ENCODE data around the gene HYKK.
"Not testable (repeated sequence)": the region's sequence is repeated elsewhere in the genome, so short reads cannot be mapped to it uniquely, and the experiment has no call there.

Gene HYKK

DNA sequence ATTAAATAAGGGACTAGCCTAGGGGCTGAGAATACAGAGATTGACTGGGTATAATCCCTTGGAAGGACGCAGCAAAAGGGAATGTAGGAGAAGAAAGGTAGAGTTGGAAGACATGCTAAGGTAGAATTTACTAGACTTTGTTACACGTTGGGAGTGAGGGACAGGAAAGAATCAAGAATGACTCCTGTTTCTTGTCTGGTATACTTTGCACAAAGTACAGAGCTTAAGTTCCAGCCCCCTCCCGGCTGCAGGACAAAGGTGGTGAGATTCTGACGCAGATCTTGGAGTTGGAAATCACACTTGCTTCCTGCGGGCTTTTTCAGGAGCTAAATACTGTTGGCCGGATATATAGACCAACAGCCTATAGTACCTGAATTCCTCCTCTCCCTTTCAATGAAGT is 895 bp downstream of the HYKK start:
- in situ Hi-C loops (cut with HindIII; ENCODE audit: low pct_ligation_motif_present, low sequenced_read_pairs), result no loop called here
- no peak overlapping the region for H3K27ac ChIP-seq
- no peaks in the 10 kb centered on the region for H3K27me3 ChIP-seq (replicated peaks)
- TF ChIP-seq, protein P1, sequence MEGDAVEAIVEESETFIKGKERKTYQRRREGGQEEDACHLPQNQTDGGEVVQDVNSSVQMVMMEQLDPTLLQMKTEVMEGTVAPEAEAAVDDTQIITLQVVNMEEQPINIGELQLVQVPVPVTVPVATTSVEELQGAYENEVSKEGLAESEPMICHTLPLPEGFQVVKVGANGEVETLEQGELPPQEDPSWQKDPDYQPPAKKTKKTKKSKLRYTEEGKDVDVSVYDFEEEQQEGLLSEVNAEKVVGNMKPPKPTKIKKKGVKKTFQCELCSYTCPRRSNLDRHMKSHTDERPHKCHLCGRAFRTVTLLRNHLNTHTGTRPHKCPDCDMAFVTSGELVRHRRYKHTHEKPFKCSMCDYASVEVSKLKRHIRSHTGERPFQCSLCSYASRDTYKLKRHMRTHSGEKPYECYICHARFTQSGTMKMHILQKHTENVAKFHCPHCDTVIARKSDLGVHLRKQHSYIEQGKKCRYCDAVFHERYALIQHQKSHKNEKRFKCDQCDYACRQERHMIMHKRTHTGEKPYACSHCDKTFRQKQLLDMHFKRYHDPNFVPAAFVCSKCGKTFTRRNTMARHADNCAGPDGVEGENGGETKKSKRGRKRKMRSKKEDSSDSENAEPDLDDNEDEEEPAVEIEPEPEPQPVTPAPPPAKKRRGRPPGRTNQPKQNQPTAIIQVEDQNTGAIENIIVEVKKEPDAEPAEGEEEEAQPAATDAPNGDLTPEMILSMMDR (IDR thresholded peaks at IDR 0.05; ENCODE audit: low read depth, low read length, missing control alignments), result no peak
- peak overlapping the region; percentile 87 for H3K4me3 ChIP-seq (ENCODE audit: low read depth, low read length)
- H3K36me3 ChIP-seq (replicated peaks), result no peaks in the 10 kb centered on the region
- no peak for DNase-seq

DNA sequence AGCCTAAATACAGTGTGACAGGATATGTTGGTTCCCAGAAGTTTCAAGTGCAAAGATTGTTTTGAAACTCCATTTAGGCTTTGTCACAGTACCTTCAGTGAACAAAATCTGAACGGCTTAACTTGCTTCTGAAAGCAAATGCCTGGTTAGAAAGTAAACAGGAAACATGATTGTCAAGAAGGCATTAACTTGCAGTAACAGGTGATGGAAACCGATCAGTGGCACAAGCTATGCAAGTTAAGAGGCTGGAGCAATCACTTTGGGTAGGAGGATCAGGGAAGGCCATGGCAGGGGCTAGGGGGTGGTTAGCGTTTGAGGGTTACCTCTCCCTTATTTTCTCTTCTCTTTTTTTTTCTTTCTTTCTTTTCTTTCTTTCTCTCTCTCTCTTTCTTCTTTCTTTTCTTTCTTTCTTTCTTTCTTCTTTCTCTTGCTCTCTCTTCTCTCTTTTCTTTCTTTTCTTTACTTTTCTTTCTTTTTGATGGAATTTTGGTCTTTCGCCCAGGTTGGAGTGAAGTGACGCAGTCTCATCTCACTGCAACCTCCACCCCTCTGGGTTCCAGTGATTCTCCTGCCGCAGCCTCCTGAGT is 2.4 kb downstream of the HYKK start:
- Histone ChIP-seq H3K27ac (no peak overlapping the region), H3K36me3 (replicated peaks) (no peaks in the 10 kb centered on the region), H3K27me3 (replicated peaks) (no peaks in the 10 kb centered on the region), H3K4me3 (ENCODE audit: low read depth, low read length) (no peak overlapping the region)
- no peak for DNase-seq
- TF ChIP-seq, protein P1 (IDR thresholded peaks at IDR 0.05; ENCODE audit: low read depth, low read length, missing control alignments), result no peak
- in situ Hi-C loops (cut with HindIII; ENCODE audit: low pct_ligation_motif_present, low sequenced_read_pairs), result no loop called here

- H3K27ac ChIP-seq; H3K4me3 ChIP-seq (ENCODE audit: low read depth, low read length); H3K36me3 ChIP-seq (replicated peaks); in situ Hi-C loops (cut with HindIII; ENCODE audit: low pct_ligation_motif_present, low sequenced_read_pairs); H3K27me3 ChIP-seq (replicated peaks); DNase-seq: not testable (repeated sequence)
Measured at GRCh38 chr15:78520035-78520434, 12.7 kb downstream of the HYKK start.

- no peak overlapping the region for H3K4me3 ChIP-seq (ENCODE audit: low read depth, low read length)
- no peaks in the 10 kb centered on the region for H3K27me3 ChIP-seq (replicated peaks)
- TF ChIP-seq, protein P1 (IDR thresholded peaks at IDR 0.05; ENCODE audit: low read depth, low read length, missing control alignments), result no peak
- no peak for DNase-seq
- no peaks in the 10 kb centered on the region for H3K36me3 ChIP-seq (replicated peaks)
- in situ Hi-C loops (cut with HindIII; ENCODE audit: low pct_ligation_motif_present, low sequenced_read_pairs), result no loop called here
- no peak overlapping the region for H3K27ac ChIP-seq
Measured at GRCh38 chr15:78524230-78524629, 16.9 kb downstream of the HYKK start.

- Histone ChIP-seq H3K27ac (no peak overlapping the region), H3K27me3 (replicated peaks) (no peaks in the 10 kb centered on the region), H3K4me3 (ENCODE audit: low read depth, low read length) (no peak overlapping the region), H3K36me3 (replicated peaks) (no peaks in the 10 kb centered on the region)
- in situ Hi-C loops (cut with HindIII; ENCODE audit: low pct_ligation_motif_present, low sequenced_read_pairs), result no loop called here
- TF ChIP-seq, protein P1 (IDR thresholded peaks at IDR 0.05; ENCODE audit: low read depth, low read length, missing control alignments), result no peak
- no peak for DNase-seq
Measured at GRCh38 chr15:78527325-78527724, 19.9 kb downstream of the HYKK start.

DNA sequence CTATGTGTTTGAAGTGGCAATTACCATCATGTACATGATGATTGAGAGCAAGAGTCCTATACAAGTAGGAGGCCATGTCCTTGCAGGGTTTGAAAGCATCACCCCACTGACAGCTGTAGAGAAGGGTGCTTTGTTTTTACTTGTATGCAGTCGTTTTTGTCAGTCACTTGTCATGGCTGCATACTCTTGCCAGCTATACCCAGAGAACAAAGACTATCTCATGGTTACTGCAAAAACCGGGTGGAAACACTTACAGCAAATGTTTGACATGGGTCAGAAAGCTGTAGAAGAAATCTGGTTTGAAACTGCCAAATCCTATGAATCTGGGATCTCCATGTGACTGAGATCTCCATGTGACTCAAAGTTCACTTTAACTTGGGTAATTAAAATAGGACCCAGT is 26.0 kb downstream of the HYKK start:
- Histone ChIP-seq H3K36me3 (replicated peaks) (no peaks in the 10 kb centered on the region), H3K27me3 (replicated peaks) (no peaks in the 10 kb centered on the region), H3K27ac (no peak overlapping the region), H3K4me3 (ENCODE audit: low read depth, low read length) (no peak overlapping the region)
- in situ Hi-C loops (cut with HindIII; ENCODE audit: low pct_ligation_motif_present, low sequenced_read_pairs), result no loop called here
- DNase-seq, result no peak
- TF ChIP-seq, protein P1 (IDR thresholded peaks at IDR 0.05; ENCODE audit: low read depth, low read length, missing control alignments), result no peak

Measured in brain microvascular endothelial cell (primary cell).